Panc1 (cell line): ENCODE measurements around the gene TPRN. TPM values are rescaled to one million over a fixed set of nuclear protein-coding genes. Genes with fewer than 3 reads are reported as not detected.
A peak's percentile ranks its signal among the peaks of the same experiment; 100 is the strongest.

ENCODE experiments used
- ATAC-seq: fragments of 200-7000 bp; cut with Tn5 transposase; 2 replicates; pipeline ENCODE4 v1.9.1; 2020; ENCODE audit warnings: mild to moderate bottlenecking, moderate library complexity
- BruUV-seq: library from RNA; stranded (reverse); fragments of 400-500 nt; replicated peaks from 2 replicates; lab custom pipeline; 2021; lab: Mats Ljungman, UMichigan
- CTCF ChIA-PET: fragments of 300-600 bp; sonication (Branson Sonifier 250); formaldehyde crosslinking; loops from one replicate; lab custom pipeline; 2022; ENCODE audit warnings: antibody characterized with exemption; lab: Charles Lee
- POLR2A ChIA-PET: fragments of 300-600 bp; sonication (Branson Sonifier 250); formaldehyde crosslinking; loops from one replicate; lab custom pipeline; 2022; ENCODE audit warnings: antibody characterized with exemption; lab: Charles Lee
- DNase-seq: peaks from one replicate; pipeline ENCODE4 v3.0.0-alpha.2; 2010; ENCODE audit warnings: low read depth, low spot score
- H3K27ac ChIP-seq: 2 replicates; pipeline ENCODE4 v1.5.1; 2011; ENCODE audit warnings: mild to moderate bottlenecking, low read length, inconsistent platforms
- H3K27me3 ChIP-seq: fragments of 200-500 bp; sonication (Bioruptor generic); 2 replicates; pipeline ENCODE4 v1.6.0; 2014; ENCODE audit warnings: low read length, inconsistent platforms; ENCODE audit not compliant: control insufficient read depth, insufficient read depth
- H3K36me3 ChIP-seq: fragments of 200-500 bp; sonication (Bioruptor generic); 2 replicates; pipeline ENCODE4 v1.5.1; 2014; ENCODE audit warnings: inconsistent platforms, mild to moderate bottlenecking, low read length, moderate library complexity; ENCODE audit not compliant: control insufficient read depth, insufficient read depth
- H3K4me1 ChIP-seq: 2 replicates; pipeline ENCODE4 v1.5.1; 2011; ENCODE audit warnings: inconsistent platforms, mild to moderate bottlenecking, low read length, moderate library complexity; ENCODE audit not compliant: control insufficient read depth, insufficient read depth
- H3K4me3 ChIP-seq, 2 experiments: 2 replicates each; pipeline ENCODE4 v1.5.1; 2011 to 2012; ENCODE audit warnings: low read depth in 2 of 2, low read length in 2 of 2, mild to moderate bottlenecking in 2 of 2, inconsistent platforms in 1 of 2, moderate library complexity in 1 of 2
- H3K9me3 ChIP-seq: fragments of 200-500 bp; sonication (Bioruptor generic); 2 replicates; pipeline ENCODE4 v1.5.1; 2014; ENCODE audit warnings: low read depth, mild to moderate bottlenecking, inconsistent platforms, low read length, moderate library complexity; ENCODE audit not compliant: control insufficient read depth, insufficient read depth
- POLR2AphosphoS5 ChIP-seq: IDR thresholded peaks from 2 replicates; pipeline ENCODE4 v1.6.1; 2012; ENCODE audit warnings: mild to moderate bottlenecking, low read depth, low read length, moderate library complexity
- SIN3A ChIP-seq: IDR thresholded peaks from 2 replicates; pipeline ENCODE4 v1.6.1; 2012; ENCODE audit warnings: low read depth, mild to moderate bottlenecking, low read length, moderate library complexity, borderline replicate concordance; ENCODE audit not compliant: insufficient read depth
- TCF7L2 ChIP-seq: IDR thresholded peaks from 2 replicates; pipeline ENCODE4 v1.6.1; 2011; ENCODE audit warnings: mild to moderate bottlenecking, low read depth, low read length, inconsistent platforms
- in situ Hi-C: cut with HindIII; loops from 2 replicates; pipeline ENCODE4 v1.10.0; 2016; ENCODE audit warnings: low sequenced_read_pairs, low pct_unique_long_range_greater_than_20kb
- intact Hi-C: fragments of 100-400 bp; cut with micrococcal nuclease; formaldehyde crosslinking; loops from one replicate; pipeline ENCODE4 v1.10.0; 2022; ENCODE audit not compliant: unreplicated experiment
- total RNA-seq: library from RNA; stranded (reverse); gene quantifications from one replicate; pipeline ENCODE4 v1.2.1, GENCODE V29; 2021; ENCODE audit not compliant: unreplicated experiment
- TF ChIP-seq, protein P1 (sequence below): fragments of 450-650 bp; IDR thresholded peaks from 2 replicates; pipeline ENCODE4 v1.5.1; 2017; ENCODE audit warnings: mild to moderate bottlenecking
- TF ChIP-seq, protein P2 (sequence below), 2 experiments: IDR thresholded peaks; 2 replicates each; pipeline ENCODE4 v1.6.1; 2011 to 2012; ENCODE audit warnings: low read depth in 2 of 2, control low read depth in 1 of 2, low read length in 1 of 2, mild to moderate bottlenecking in 1 of 2, moderate library complexity in 1 of 2; ENCODE audit not compliant: insufficient read depth in 1 of 2

The TPRN gene
- total RNA-seq, 1 experiment from 2014 or later = 21.7 TPM

DNA sequence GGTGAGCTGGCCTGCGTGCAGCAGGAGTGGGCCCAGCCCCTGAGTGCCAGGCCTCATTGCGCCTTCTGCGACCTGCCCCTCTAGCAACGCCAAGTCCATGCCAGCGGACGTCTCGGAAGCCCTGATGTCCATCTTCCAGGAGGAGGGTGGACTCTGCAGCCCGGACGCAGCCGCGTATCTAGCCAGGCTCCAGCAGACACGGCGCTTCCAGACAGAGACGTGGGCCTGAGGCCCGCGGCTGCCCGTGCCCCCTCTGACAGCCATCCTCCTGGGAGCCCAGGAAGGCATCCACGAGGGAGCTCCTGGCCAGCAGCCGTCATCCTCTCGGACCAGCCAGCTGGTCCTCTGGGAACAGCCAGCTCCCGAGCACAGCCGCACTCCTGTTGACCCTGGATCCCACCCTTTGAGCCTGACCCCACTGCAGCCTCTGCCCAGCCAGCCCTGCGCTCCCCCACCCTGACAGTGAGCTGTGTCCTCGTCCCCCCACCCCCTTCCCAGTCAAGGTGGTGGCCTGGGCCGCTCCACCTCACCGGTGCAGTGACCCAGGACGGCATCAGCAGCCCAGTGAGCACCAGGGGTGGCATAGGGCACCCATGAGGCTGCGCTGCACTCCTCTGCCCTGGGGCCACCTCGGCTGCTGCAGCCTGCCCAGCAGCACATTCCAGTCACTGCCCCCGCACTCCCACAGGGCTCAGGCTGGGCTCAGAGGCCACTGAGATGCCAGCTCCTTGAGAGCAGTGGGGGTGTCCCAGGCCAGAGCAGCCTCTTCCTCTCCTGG is 15.8 kb upstream of the TPRN start:
- no peaks in the 10 kb centered on the region for H3K9me3 ChIP-seq
- in situ Hi-C loops (no loop called here), intact Hi-C loops (no loop called here)
- BruUV-seq = no TSS peak
- H3K27ac ChIP-seq = peak overlapping the region; percentile 86; the same call in 1 of the 2 replicates
- POLR2A ChIA-PET = no interaction called here
- DNase-seq = no peak
- no peak overlapping the region; a peak in 1 of 4 replicates for H3K4me3 ChIP-seq
- peaks cover 26% of the 10 kb centered on the region for H3K4me1 ChIP-seq
- no peaks in the 10 kb centered on the region for H3K36me3 ChIP-seq
- no peak for ATAC-seq
- TF ChIP-seq, protein P1, sequence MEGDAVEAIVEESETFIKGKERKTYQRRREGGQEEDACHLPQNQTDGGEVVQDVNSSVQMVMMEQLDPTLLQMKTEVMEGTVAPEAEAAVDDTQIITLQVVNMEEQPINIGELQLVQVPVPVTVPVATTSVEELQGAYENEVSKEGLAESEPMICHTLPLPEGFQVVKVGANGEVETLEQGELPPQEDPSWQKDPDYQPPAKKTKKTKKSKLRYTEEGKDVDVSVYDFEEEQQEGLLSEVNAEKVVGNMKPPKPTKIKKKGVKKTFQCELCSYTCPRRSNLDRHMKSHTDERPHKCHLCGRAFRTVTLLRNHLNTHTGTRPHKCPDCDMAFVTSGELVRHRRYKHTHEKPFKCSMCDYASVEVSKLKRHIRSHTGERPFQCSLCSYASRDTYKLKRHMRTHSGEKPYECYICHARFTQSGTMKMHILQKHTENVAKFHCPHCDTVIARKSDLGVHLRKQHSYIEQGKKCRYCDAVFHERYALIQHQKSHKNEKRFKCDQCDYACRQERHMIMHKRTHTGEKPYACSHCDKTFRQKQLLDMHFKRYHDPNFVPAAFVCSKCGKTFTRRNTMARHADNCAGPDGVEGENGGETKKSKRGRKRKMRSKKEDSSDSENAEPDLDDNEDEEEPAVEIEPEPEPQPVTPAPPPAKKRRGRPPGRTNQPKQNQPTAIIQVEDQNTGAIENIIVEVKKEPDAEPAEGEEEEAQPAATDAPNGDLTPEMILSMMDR = no peak
- no peak for TF ChIP-seq TCF7L2
- no peak for TF ChIP-seq POLR2AphosphoS5
- CTCF ChIA-PET = interaction anchor here (0.6 kb wide), 2 partner anchors 89 to 454 kb away, joined by 5 to 7 read pairs; no protein-coding TSS in a partner anchor
- no peaks in the 10 kb centered on the region for H3K27me3 ChIP-seq

DNA sequence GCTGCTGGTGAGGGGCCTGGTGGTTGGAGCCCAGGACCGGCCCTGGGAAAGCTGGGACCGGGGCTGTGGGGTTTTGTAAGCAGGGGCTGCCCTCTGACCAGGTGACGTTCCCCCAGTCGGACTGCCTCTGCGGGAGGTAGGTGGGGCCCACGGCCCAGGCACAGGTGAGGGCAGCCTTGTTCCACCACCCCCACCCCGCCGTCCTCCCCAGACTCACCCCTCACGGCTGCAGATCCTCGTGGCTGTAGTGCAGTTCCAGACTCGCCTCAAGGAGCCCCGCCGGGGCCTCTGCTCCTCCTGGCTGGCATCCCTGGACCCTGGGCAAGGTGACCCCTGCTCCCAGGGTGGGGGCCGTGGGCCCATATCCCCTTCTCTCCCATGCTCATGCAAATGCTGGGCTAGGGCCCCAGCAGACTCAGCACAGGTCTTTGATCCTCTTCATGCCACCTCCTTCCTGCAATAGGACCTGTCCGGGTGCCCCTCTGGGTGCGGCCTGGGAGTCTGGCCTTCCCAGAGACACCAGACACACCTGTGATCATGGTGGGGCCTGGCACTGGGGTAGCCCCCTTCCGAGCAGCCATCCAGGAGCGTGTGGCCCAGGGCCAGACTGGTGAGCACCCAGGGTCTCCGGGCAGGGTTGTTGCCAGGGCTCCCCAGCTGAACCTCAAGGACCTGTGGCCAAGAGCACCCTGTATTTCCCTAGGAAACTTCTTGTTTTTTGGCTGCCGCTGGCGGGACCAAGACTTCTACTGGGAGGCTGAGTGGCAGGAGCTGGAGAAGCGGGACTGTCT is 14.8 kb upstream of the TPRN start:
- Histone ChIP-seq H3K36me3 (no peaks in the 10 kb centered on the region), H3K27ac (no peak overlapping the region), H3K27me3 (no peaks in the 10 kb centered on the region), H3K4me3 (no peak overlapping the region), H3K4me1 (peaks cover 25% of the 10 kb centered on the region), H3K9me3 (no peaks in the 10 kb centered on the region)
- no peak for ATAC-seq
- no TSS peak for BruUV-seq
- CTCF ChIA-PET = no interaction called here
- POLR2A ChIA-PET = no interaction called here
- TF ChIP-seq SIN3A = no peak
- no peak for TF ChIP-seq TCF7L2
- TF ChIP-seq, protein P2, sequence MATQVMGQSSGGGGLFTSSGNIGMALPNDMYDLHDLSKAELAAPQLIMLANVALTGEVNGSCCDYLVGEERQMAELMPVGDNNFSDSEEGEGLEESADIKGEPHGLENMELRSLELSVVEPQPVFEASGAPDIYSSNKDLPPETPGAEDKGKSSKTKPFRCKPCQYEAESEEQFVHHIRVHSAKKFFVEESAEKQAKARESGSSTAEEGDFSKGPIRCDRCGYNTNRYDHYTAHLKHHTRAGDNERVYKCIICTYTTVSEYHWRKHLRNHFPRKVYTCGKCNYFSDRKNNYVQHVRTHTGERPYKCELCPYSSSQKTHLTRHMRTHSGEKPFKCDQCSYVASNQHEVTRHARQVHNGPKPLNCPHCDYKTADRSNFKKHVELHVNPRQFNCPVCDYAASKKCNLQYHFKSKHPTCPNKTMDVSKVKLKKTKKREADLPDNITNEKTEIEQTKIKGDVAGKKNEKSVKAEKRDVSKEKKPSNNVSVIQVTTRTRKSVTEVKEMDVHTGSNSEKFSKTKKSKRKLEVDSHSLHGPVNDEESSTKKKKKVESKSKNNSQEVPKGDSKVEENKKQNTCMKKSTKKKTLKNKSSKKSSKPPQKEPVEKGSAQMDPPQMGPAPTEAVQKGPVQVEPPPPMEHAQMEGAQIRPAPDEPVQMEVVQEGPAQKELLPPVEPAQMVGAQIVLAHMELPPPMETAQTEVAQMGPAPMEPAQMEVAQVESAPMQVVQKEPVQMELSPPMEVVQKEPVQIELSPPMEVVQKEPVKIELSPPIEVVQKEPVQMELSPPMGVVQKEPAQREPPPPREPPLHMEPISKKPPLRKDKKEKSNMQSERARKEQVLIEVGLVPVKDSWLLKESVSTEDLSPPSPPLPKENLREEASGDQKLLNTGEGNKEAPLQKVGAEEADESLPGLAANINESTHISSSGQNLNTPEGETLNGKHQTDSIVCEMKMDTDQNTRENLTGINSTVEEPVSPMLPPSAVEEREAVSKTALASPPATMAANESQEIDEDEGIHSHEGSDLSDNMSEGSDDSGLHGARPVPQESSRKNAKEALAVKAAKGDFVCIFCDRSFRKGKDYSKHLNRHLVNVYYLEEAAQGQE (IDR thresholded peaks at IDR 0.05; ENCODE audit: insufficient read depth in 1 of 2, low read depth in 2 of 2, low read length in 1 of 2) = no peak
- TF ChIP-seq POLR2AphosphoS5 = no peak
- TF ChIP-seq, protein P1 = no peak
- intact Hi-C loops (no loop called here), in situ Hi-C loops (no loop called here)
- no peak for DNase-seq
